Activated CD4-positive, alpha-beta T cell treated with anti-CD3 and anti-CD28 coated beads, Interleukin-2, amount 50 U/mL, for 24 hours (primary cell): ENCODE measurements around the gene SEC14L6.
A peak's percentile ranks its signal among the peaks of the same experiment; 100 is the strongest.
"Not testable (repeated sequence)": the region's sequence is repeated elsewhere in the genome, so short reads cannot be mapped to it uniquely, and the experiment has no call there.

ENCODE experiments used
- DNase-seq, 2 donors: peaks; one replicate each; pipeline ENCODE4 v3.0.0-alpha.2; 2020; ENCODE audit warnings: low read depth in 1 of 2, low spot score in 1 of 2

SEC14L6 gene

GRCh38 chr22:30546616-30547015, at the start of gene SEC14L6:
TSS of gene SEC14L6 (minus strand) at chr22:30546741. CDS start at chr22:30546682, 59 bp downstream.
- DNase-seq, result no peak

GRCh38 chr22:30596199-30596598, 49.7 kb upstream of the SEC14L6 start:
- no peak for DNase-seq

- DNase-seq, result not testable (repeated sequence)
Measured at GRCh38 chr22:30592360-30592713, 45.8 kb upstream of the SEC14L6 start.

GRCh38 chr22:30591588-30592359, 45.2 kb upstream of the SEC14L6 start, which contains the start of gene PES1:
TSS of gene PES1 (minus strand) at chr22:30591910. CDS start at chr22:30591833, 77 bp downstream.
- peak; percentile 85 to 95 for DNase-seq

- no peak for DNase-seq
Measured at GRCh38 chr22:30591191-30591587, 44.6 kb upstream of the SEC14L6 start.

GRCh38 chr22:30586414-30586813, 39.9 kb upstream of the SEC14L6 start:
- DNase-seq, result no peak

GRCh38 chr22:30584441-30584840, 37.9 kb upstream of the SEC14L6 start:
- DNase-seq, result no peak

- no peak for DNase-seq
Measured at GRCh38 chr22:30582788-30583545, 36.4 kb upstream of the SEC14L6 start.

- no peak for DNase-seq
Measured at GRCh38 chr22:30582051-30582450, 35.5 kb upstream of the SEC14L6 start.

- no peak for DNase-seq
Measured at GRCh38 chr22:30580896-30581295, 34.4 kb upstream of the SEC14L6 start.

- DNase-seq, result no peak
Measured at GRCh38 chr22:30578481-30578880, 31.9 kb upstream of the SEC14L6 start.

- DNase-seq, result no peak
Measured at GRCh38 chr22:30575859-30576258, 29.3 kb upstream of the SEC14L6 start.

- no peak for DNase-seq
Measured at GRCh38 chr22:30574997-30575671, 28.6 kb upstream of the SEC14L6 start.

- no peak for DNase-seq
Measured at GRCh38 chr22:30574095-30574981, 27.8 kb upstream of the SEC14L6 start, which contains the start of gene GAL3ST1. TSS of gene GAL3ST1 (minus strand) at chr22:30574665. CDS start at chr22:30557392, 17,273 bp downstream.

- no peak for DNase-seq
Measured at GRCh38 chr22:30573594-30574094, 27.1 kb upstream of the SEC14L6 start.

- no peak for DNase-seq
Measured at GRCh38 chr22:30572840-30573593, 26.5 kb upstream of the SEC14L6 start.

- DNase-seq, result no peak
Measured at GRCh38 chr22:30572210-30572609, 25.7 kb upstream of the SEC14L6 start.

GRCh38 chr22:30569674-30570202, 23.2 kb upstream of the SEC14L6 start:
- no peak for DNase-seq

GRCh38 chr22:30568137-30568805, 21.7 kb upstream of the SEC14L6 start:
- DNase-seq, result no peak
